HCT116 (cell line): Measurements from ENCODE around the gene MIP. TPM values are rescaled to one million over a fixed set of nuclear protein-coding genes. Genes with fewer than 3 reads are reported as not detected.

Source experiments
- ATAC-seq: fragments of 200-7000 bp; cut with Tn5 transposase; 2 replicates; pipeline ENCODE4 v1.9.1; 2020; ENCODE audit warnings: mild to moderate bottlenecking, moderate library complexity
- BruUV-seq: library from RNA; stranded (reverse); fragments of 400-500 nt; replicated peaks from 2 replicates; lab custom pipeline; 2021; lab: Mats Ljungman, UMichigan
- CTCF ChIA-PET: fragments of 300-600 bp; sonication (Branson Sonifier 250); formaldehyde crosslinking; loops from one replicate; lab custom pipeline; 2021; ENCODE audit warnings: antibody characterized with exemption; lab: Charles Lee
- POLR2A ChIA-PET: fragments of 300-600, 350-600 bp; sonication (Branson Sonifier 250); formaldehyde crosslinking; loops from one replicate; lab custom pipeline; 2021; ENCODE audit warnings: antibody characterized with exemption; lab: Charles Lee
- RAD21 ChIA-PET, 2 experiments: fragments of 300-600 bp; sonication (Branson Sonifier 250); formaldehyde crosslinking; loops; one replicate each; lab custom pipeline; 2023; ENCODE audit warnings: low total read pairs in 2 of 2; ENCODE audit not compliant: uncharacterized antibody in 2 of 2, unreplicated experiment in 2 of 2, low non-redundant PET in 1 of 2; lab: Charles Lee
- DNase-seq: peaks from one replicate; pipeline ENCODE4 v3.0.0-alpha.2; 2010; ENCODE audit warnings: low read depth, low spot score
- H2AFZ ChIP-seq: fragments of 200-600 bp; shearing (Covaris generic), sonication (generic); 2 replicates; pipeline ENCODE4 v1.6.1; 2017; ENCODE audit warnings: low read depth, mixed run types, mixed read lengths, antibody characterized with exemption, low read length; ENCODE audit not compliant: poor library complexity, severe bottlenecking
- H3K27ac ChIP-seq: 2 replicates; pipeline ENCODE4 v1.5.1; 2012; ENCODE audit warnings: low read depth, low read length
- H3K27me3 ChIP-seq: fragments of 200-600 bp; sonication (generic); 2 replicates; pipeline ENCODE4 v1.6.1; 2016; ENCODE audit warnings: mixed run types, low read length, mixed read lengths; ENCODE audit not compliant: insufficient read depth
- H3K36me3 ChIP-seq, 2 experiments: fragments of 200-500 bp in 1 of 2; fragments of 200-600 bp in 1 of 2; sonication (Bioruptor generic) in 1 of 2; sonication (generic) in 1 of 2; 2 replicates each; pipeline versions ENCODE4 v1.5.1 to v1.6.1; 2014 to 2016; ENCODE audit warnings: low read length in 2 of 2, inconsistent platforms in 1 of 2, mixed read lengths in 1 of 2, mixed run types in 1 of 2; ENCODE audit not compliant: insufficient read depth in 2 of 2, control insufficient read depth in 1 of 2
- H3K4me1 ChIP-seq, 2 experiments: fragments of 200-600 bp in 1 of 2; sonication (generic) in 1 of 2; 2 replicates each; pipeline versions ENCODE4 v1.5.1 to v1.6.1; 2012 to 2017; ENCODE audit warnings: low read length in 2 of 2, inconsistent platforms in 1 of 2, mild to moderate bottlenecking in 1 of 2, mixed read lengths in 1 of 2, mixed run types in 1 of 2, moderate library complexity in 1 of 2; ENCODE audit not compliant: insufficient read depth in 2 of 2, control insufficient read depth in 1 of 2
- H3K4me2 ChIP-seq: fragments of 200-600 bp; sonication (generic); 2 replicates; pipeline ENCODE4 v1.6.1; 2017; ENCODE audit warnings: mixed run types, low read length, mixed read lengths
- H3K4me3 ChIP-seq, 2 experiments: fragments of 200-600 bp in 1 of 2; sonication (generic) in 1 of 2; replicated peaks in 1 of 2; 2 replicates each; pipeline ENCODE4 v1.5.1; 2011 to 2016; ENCODE audit warnings: low read length in 2 of 2, control low read depth in 1 of 2, low read depth in 1 of 2, mild to moderate bottlenecking in 1 of 2, mixed read lengths in 1 of 2, mixed run types in 1 of 2
- H3K79me2 ChIP-seq: fragments of 200-600 bp; sonication (generic); 2 replicates; pipeline ENCODE4 v1.6.1; 2017; ENCODE audit warnings: mild to moderate bottlenecking, mixed run types, low read length, moderate library complexity, mixed read lengths; ENCODE audit not compliant: insufficient read depth
- H3K9ac ChIP-seq: fragments of 200-600 bp; sonication (generic); 2 replicates; pipeline ENCODE4 v1.6.1; 2016; ENCODE audit warnings: low read length, mixed read lengths
- H3K9me2 ChIP-seq: fragments of 200-600 bp; sonication (generic), shearing (Covaris generic); 2 replicates; pipeline ENCODE4 v1.6.1; 2017; ENCODE audit warnings: mixed run types, mild to moderate bottlenecking, moderate library complexity; ENCODE audit not compliant: insufficient read depth
- H3K9me3 ChIP-seq, 2 experiments: fragments of 200-500 bp in 1 of 2; fragments of 200-600 bp in 1 of 2; sonication (Bioruptor generic) in 1 of 2; sonication (generic) in 1 of 2; 2 replicates each; pipeline ENCODE4 v1.6.1; 2014 to 2017; ENCODE audit warnings: low read length in 2 of 2, mixed read lengths in 2 of 2, inconsistent platforms in 1 of 2, low read depth in 1 of 2, mild to moderate bottlenecking in 1 of 2, mixed run types in 1 of 2, moderate library complexity in 1 of 2; ENCODE audit not compliant: control insufficient read depth in 1 of 2, insufficient read depth in 1 of 2
- H4K20me1 ChIP-seq: fragments of 200-600 bp; sonication (generic), shearing (Covaris generic); 2 replicates; pipeline ENCODE4 v1.6.1; 2017; ENCODE audit warnings: mixed run types, mild to moderate bottlenecking, moderate library complexity; ENCODE audit not compliant: insufficient read depth
- CBX3 ChIP-seq: IDR thresholded peaks from 2 replicates; pipeline ENCODE4 v1.6.1; 2012; ENCODE audit warnings: low read depth
- CEBPB ChIP-seq: IDR thresholded peaks from 2 replicates; pipeline ENCODE4 v1.6.1; 2012; ENCODE audit warnings: low read depth
- EZH2phosphoT487 ChIP-seq: fragments of 200-600 bp; IDR thresholded peaks from 2 replicates; pipeline ENCODE4 v1.6.1; 2018; ENCODE audit warnings: antibody characterized with exemption, borderline replicate concordance
- FOSL1 ChIP-seq: IDR thresholded peaks from 2 replicates; pipeline ENCODE4 v1.6.1; 2012; ENCODE audit warnings: low read depth
- JUND ChIP-seq: IDR thresholded peaks from 2 replicates; pipeline ENCODE4 v1.6.1; 2012
- POLR2A ChIP-seq: IDR thresholded peaks from 2 replicates; pipeline ENCODE4 v1.7.0; 2011; ENCODE audit warnings: borderline replicate concordance; ENCODE audit not compliant: insufficient read depth, insufficient read length; ENCODE audit errors: extremely low read depth
- SRF ChIP-seq: IDR thresholded peaks from 2 replicates; pipeline ENCODE4 v1.6.1; 2012; ENCODE audit warnings: low read depth
- TCF7L2 ChIP-seq: IDR thresholded peaks from 2 replicates; pipeline ENCODE4 v1.7.0; 2011; ENCODE audit warnings: borderline replicate concordance, inconsistent platforms; ENCODE audit not compliant: insufficient read depth, insufficient read length; ENCODE audit errors: extremely low read depth
- ZFX ChIP-seq: fragments of 450-650 bp; IDR thresholded peaks from 2 replicates; pipeline ENCODE4 v1.6.1; 2017
- intact Hi-C: fragments of 100-400 bp; cut with micrococcal nuclease; formaldehyde crosslinking; loops from 2 replicates; pipeline ENCODE4 v1.10.0; 2022
- total RNA-seq: library from RNA; stranded (reverse); gene quantifications from one replicate; pipeline ENCODE4 v1.2.1, GENCODE V29; 2021; ENCODE audit not compliant: unreplicated experiment
- TF ChIP-seq, protein P1 (sequence below): IDR thresholded peaks from 2 replicates; pipeline ENCODE4 v1.6.1; 2012
- TF ChIP-seq, protein P2 (sequence below): IDR thresholded peaks from 2 replicates; pipeline ENCODE4 v1.6.1; 2012; ENCODE audit warnings: low read depth
- TF ChIP-seq, protein P3 (sequence below), 3 experiments: fragments of 200-600 bp in 1 of 3; sonication (generic) in 1 of 3; IDR thresholded peaks in 2 of 3; conservative IDR thresholded peaks in 1 of 3; 2 replicates each; pipeline ENCODE4 v1.5.1; 2012 to 2017; ENCODE audit warnings: low read depth in 2 of 3, low read length in 2 of 3, antibody characterized with exemption in 1 of 3, borderline replicate concordance in 1 of 3, control low read depth in 1 of 3, mild to moderate bottlenecking in 1 of 3, mixed read lengths in 1 of 3, mixed run types in 1 of 3, moderate library complexity in 1 of 3; ENCODE audit not compliant: insufficient read depth in 1 of 3
- TF ChIP-seq, protein P4 (sequence below): IDR thresholded peaks from 2 replicates; pipeline ENCODE4 v1.6.1; 2012

MIP gene
- total RNA-seq, 1 experiment from 2014 or later = 0.79 TPM

DNA sequence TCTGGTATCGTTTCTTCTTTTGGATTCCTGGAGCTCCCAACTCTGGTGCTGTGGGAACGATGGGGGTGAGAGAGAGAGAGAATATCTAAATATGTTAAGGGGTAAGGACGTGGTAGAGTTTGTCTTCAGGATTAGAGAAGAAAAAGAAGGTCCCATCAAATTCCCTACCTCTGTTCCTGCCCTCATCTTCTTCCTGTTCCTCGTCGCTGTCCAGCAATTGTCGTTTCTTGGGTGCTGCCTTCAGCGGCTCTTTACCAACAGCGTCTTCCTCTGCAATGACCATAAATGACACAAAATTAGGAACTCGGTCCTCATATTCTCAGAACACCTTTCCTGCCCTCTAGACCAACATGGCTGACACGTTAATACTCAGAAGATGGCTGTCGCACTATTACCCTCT is 36.7 kb downstream of the MIP start:
- Histone ChIP-seq H2AFZ (no peak overlapping the region), H3K36me3 (peaks cover 23 to 39% of the 10 kb centered on the region in 2 experiments; a peak in 3 of 4 replicates), H3K9me2 (no peaks in the 10 kb centered on the region), H3K27ac (no peak overlapping the region), H3K9me3 (no peaks in the 10 kb centered on the region), H3K27me3 (no peaks in the 10 kb centered on the region), H3K4me3 (no peak overlapping the region), H3K4me1 (no peaks in the 10 kb centered on the region), H3K79me2 (no peaks in the 10 kb centered on the region), H3K9ac (no peak overlapping the region), H4K20me1 (no peaks in the 10 kb centered on the region), H3K4me2 (no peak overlapping the region)
- no peak for ATAC-seq
- BruUV-seq = no TSS peak
- POLR2A ChIA-PET = no interaction called here
- DNase-seq = no peak
- RAD21 ChIA-PET = no interaction called here
- CTCF ChIA-PET = no interaction called here
- TF ChIP-seq CEBPB (no peak), CBX3 (no peak), JUND (no peak)
- TF ChIP-seq, protein P1, sequence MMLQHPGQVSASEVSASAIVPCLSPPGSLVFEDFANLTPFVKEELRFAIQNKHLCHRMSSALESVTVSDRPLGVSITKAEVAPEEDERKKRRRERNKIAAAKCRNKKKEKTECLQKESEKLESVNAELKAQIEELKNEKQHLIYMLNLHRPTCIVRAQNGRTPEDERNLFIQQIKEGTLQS = no peak
- TF ChIP-seq, protein P2, sequence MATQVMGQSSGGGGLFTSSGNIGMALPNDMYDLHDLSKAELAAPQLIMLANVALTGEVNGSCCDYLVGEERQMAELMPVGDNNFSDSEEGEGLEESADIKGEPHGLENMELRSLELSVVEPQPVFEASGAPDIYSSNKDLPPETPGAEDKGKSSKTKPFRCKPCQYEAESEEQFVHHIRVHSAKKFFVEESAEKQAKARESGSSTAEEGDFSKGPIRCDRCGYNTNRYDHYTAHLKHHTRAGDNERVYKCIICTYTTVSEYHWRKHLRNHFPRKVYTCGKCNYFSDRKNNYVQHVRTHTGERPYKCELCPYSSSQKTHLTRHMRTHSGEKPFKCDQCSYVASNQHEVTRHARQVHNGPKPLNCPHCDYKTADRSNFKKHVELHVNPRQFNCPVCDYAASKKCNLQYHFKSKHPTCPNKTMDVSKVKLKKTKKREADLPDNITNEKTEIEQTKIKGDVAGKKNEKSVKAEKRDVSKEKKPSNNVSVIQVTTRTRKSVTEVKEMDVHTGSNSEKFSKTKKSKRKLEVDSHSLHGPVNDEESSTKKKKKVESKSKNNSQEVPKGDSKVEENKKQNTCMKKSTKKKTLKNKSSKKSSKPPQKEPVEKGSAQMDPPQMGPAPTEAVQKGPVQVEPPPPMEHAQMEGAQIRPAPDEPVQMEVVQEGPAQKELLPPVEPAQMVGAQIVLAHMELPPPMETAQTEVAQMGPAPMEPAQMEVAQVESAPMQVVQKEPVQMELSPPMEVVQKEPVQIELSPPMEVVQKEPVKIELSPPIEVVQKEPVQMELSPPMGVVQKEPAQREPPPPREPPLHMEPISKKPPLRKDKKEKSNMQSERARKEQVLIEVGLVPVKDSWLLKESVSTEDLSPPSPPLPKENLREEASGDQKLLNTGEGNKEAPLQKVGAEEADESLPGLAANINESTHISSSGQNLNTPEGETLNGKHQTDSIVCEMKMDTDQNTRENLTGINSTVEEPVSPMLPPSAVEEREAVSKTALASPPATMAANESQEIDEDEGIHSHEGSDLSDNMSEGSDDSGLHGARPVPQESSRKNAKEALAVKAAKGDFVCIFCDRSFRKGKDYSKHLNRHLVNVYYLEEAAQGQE = no peak
- intact Hi-C loops = no loop called here

DNA sequence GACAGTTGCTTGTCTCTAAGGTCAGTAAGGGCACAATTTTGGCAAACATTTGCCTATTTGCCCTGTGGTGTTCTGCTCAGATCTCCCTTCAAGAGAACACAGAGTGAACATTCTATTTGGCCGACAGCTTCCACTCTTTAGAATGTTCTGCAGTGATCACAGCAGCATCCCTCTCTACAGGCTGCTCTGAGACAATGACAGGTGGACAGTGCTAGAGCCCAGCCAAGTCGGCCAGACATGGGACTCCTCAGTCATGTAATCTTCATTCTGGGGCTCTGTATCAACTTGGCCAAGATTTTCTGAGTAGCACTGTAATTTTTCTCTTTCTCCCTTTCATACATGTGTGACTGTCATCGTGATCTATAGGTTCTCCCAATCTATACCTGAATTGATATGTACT is 40.1 kb downstream of the MIP start:
- Histone ChIP-seq H4K20me1 (no peaks in the 10 kb centered on the region), H3K4me2 (no peak overlapping the region), H3K27ac (no peak overlapping the region), H3K4me3 (no peak overlapping the region), H3K4me1 (no peaks in the 10 kb centered on the region), H3K9me2 (no peaks in the 10 kb centered on the region), H3K79me2 (no peaks in the 10 kb centered on the region), H3K36me3 (peaks cover 10 to 19% of the 10 kb centered on the region in 2 experiments; a peak in 3 of 4 replicates), H3K9me3 (no peaks in the 10 kb centered on the region), H3K27me3 (no peaks in the 10 kb centered on the region), H3K9ac (no peak overlapping the region), H2AFZ (no peak overlapping the region)
- POLR2A ChIA-PET = no interaction called here
- intact Hi-C loops = no loop called here
- BruUV-seq = no TSS peak
- RAD21 ChIA-PET = no interaction called here
- DNase-seq (no peak), ATAC-seq (no peak)
- CTCF ChIA-PET = no interaction called here
- TF ChIP-seq ZFX (no peak), SRF (no peak), FOSL1 (no peak), POLR2A (no peak), TCF7L2 (no peak), EZH2phosphoT487 (no peak), CEBPB (no peak), CBX3 (no peak)
- TF ChIP-seq, protein P3, sequence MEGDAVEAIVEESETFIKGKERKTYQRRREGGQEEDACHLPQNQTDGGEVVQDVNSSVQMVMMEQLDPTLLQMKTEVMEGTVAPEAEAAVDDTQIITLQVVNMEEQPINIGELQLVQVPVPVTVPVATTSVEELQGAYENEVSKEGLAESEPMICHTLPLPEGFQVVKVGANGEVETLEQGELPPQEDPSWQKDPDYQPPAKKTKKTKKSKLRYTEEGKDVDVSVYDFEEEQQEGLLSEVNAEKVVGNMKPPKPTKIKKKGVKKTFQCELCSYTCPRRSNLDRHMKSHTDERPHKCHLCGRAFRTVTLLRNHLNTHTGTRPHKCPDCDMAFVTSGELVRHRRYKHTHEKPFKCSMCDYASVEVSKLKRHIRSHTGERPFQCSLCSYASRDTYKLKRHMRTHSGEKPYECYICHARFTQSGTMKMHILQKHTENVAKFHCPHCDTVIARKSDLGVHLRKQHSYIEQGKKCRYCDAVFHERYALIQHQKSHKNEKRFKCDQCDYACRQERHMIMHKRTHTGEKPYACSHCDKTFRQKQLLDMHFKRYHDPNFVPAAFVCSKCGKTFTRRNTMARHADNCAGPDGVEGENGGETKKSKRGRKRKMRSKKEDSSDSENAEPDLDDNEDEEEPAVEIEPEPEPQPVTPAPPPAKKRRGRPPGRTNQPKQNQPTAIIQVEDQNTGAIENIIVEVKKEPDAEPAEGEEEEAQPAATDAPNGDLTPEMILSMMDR (IDR thresholded peaks at IDR 0.05 in 2 of 3, conservative IDR thresholded peaks at IDR 0.05 in 1 of 3; ENCODE audit: borderline replicate concordance in 1 of 3, insufficient read depth in 1 of 3, low read depth in 2 of 3, low read length in 2 of 3) = no peak
- TF ChIP-seq, protein P4, sequence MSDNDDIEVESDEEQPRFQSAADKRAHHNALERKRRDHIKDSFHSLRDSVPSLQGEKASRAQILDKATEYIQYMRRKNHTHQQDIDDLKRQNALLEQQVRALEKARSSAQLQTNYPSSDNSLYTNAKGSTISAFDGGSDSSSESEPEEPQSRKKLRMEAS = no peak
- TF ChIP-seq, protein P1 = no peak
